HEK293T (cell line): ENCODE data around the gene KCNK7.

Experiments used
- ARNT ChIP-seq: fragments of 450-650 bp; IDR thresholded peaks from 2 replicates; pipeline ENCODE4 v1.6.1; 2017; ENCODE audit warnings: mild to moderate bottlenecking
- BHLHE40 ChIP-seq: fragments of 450-650 bp; IDR thresholded peaks from 2 replicates; pipeline ENCODE4 v1.6.1; 2016; ENCODE audit warnings: mild to moderate bottlenecking, moderate library complexity, borderline replicate concordance
- ELF4 ChIP-seq: fragments of 450-650 bp; IDR thresholded peaks from 2 replicates; pipeline ENCODE4 v1.6.1; 2017; ENCODE audit warnings: antibody characterized with exemption
- FOXA1 ChIP-seq: fragments of 450-650 bp; IDR thresholded peaks from 2 replicates; pipeline ENCODE4 v1.6.1; 2016; ENCODE audit warnings: mild to moderate bottlenecking
- FOXK2 ChIP-seq: fragments of 450-650 bp; IDR thresholded peaks from 2 replicates; pipeline ENCODE4 v1.6.1; 2016; ENCODE audit warnings: mild to moderate bottlenecking
- FOXM1 ChIP-seq: fragments of 450-650 bp; IDR thresholded peaks from 2 replicates; pipeline ENCODE4 v1.6.1; 2017; ENCODE audit warnings: mild to moderate bottlenecking, borderline replicate concordance
- PKNOX1 ChIP-seq: fragments of 450-650 bp; IDR thresholded peaks from 2 replicates; pipeline ENCODE4 v1.6.1; 2016
- SP1 ChIP-seq: fragments of 450-650 bp; IDR thresholded peaks from 2 replicates; pipeline ENCODE4 v1.6.1; 2017
- SUZ12 ChIP-seq: fragments of 450-650 bp; IDR thresholded peaks from 2 replicates; pipeline ENCODE4 v1.6.1; 2016; ENCODE audit warnings: mild to moderate bottlenecking
- TARDBP ChIP-seq: fragments of 450-650 bp; IDR thresholded peaks from 2 replicates; pipeline ENCODE4 v1.6.1; 2016
- ZNF384 ChIP-seq: fragments of 450-650 bp; IDR thresholded peaks from 2 replicates; pipeline ENCODE4 v1.6.1; 2016

DNA sequence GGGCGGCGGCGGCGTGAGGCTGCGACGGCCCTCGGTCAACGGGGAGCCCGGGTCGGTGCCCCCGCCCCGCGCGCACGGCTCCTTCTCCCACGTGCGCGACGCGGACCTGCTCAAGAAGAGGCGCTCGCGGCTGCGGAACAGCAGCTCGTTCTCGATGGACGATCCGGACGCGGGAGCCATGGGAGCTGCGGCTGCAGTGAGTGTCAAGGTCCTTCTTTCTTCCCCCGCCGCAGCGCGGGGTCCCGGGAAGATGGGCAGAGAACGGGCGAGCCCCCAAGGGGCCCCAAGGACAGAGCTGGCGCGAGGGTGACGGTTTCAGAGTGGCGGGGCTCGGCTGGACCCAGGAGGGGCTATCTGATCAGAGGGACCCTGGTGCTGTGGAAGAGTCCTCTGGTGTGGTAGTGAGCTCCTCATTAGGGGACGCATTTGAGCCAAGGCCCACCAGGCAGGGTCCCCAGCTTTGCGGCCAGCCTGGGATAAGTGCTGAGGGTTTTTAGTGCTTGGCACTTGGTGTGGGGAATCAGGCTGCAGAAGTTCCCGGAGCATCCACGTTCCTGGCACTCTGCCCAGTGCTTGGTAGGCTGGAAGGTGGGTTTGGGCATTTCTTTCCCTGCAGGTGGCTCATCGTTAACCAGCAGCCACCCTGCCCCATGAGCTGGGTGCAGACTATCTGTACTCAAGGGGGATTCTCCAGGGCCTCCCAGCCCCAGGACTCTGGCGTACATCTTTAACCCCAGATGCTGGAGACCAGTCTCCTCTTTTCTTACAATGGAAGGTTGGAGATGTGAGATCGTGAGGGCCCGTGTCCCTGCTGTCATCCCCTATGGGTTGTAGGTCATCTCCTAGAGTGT, 10.0 kb downstream of the KCNK7 start:
- TF ChIP-seq FOXA1: no peak
- no peak for TF ChIP-seq PKNOX1
- no peak for TF ChIP-seq TARDBP
- no peak for TF ChIP-seq BHLHE40
- no peak for TF ChIP-seq FOXK2
- TF ChIP-seq SUZ12: no peak
- TF ChIP-seq SP1: no peak
- TF ChIP-seq FOXM1: no peak
- TF ChIP-seq ARNT: no peak
- no peak for TF ChIP-seq ZNF384
- no peak for TF ChIP-seq ELF4
